ENCODE data around the gene SLCO3A1.

Gene SLCO3A1

GRCh38 chr15:92044203-92044909 is 190.8 kb downstream of the SLCO3A1 start:
- no peak for DNase-seq
- Histone ChIP-seq H3K4me2 (ENCODE audit: insufficient read depth, low read length) (no peak overlapping the region), H3K4me1 (ENCODE audit: insufficient read depth, low read length) (no peaks in the 10 kb centered on the region)

GRCh38 chr15:92047900-92048299 is 194.4 kb downstream of the SLCO3A1 start:
- Histone ChIP-seq H3K9me3 (ENCODE audit: insufficient read depth, low read length, severe bottlenecking) (no peaks in the 10 kb centered on the region), H3K27me3 (ENCODE audit: insufficient read depth, low read length, poor library complexity) (no peaks in the 10 kb centered on the region), H3K79me2 (ENCODE audit: insufficient read depth, low read length) (no peaks in the 10 kb centered on the region), H3K9ac (ENCODE audit: low read depth, low read length) (no peak overlapping the region), H4K20me1 (ENCODE audit: insufficient read depth, low read length) (no peaks in the 10 kb centered on the region), H3K4me3 (ENCODE audit: low read depth in 1 of 2, low read length in 2 of 2) (no peak overlapping the region), H3K4me1 (ENCODE audit: insufficient read depth, low read length) (no peaks in the 10 kb centered on the region), H3K4me2 (ENCODE audit: insufficient read depth, low read length) (no peak overlapping the region), H2AFZ (ENCODE audit: low read depth, low read length) (no peak overlapping the region), H3K27ac (ENCODE audit: low read length) (no peak overlapping the region), H3K36me3 (ENCODE audit: insufficient read depth, low read length) (no peaks in the 10 kb centered on the region)
- no peak for DNase-seq
- TF ChIP-seq CTCF (IDR thresholded peaks at IDR 0.05; ENCODE audit: borderline replicate concordance, extremely low read depth, low read length, poor library complexity, severe bottlenecking) = no peak
- TF ChIP-seq EZH2 (IDR thresholded peaks at IDR 0.05; ENCODE audit: borderline replicate concordance, low read depth, low read length, severe bottlenecking) = no peak
- ATAC-seq (ENCODE audit: insufficient read depth, low read depth) = no peak

More at GRCh38 chr15:92044203-92044909, 190.8 kb downstream of the SLCO3A1 start:
- Histone ChIP-seq H3K9me3 (ENCODE audit: insufficient read depth, low read length, severe bottlenecking) (no peaks in the 10 kb centered on the region), H3K4me3 (ENCODE audit: low read depth in 1 of 2, low read length in 2 of 2) (no peak overlapping the region), H3K79me2 (ENCODE audit: insufficient read depth, low read length) (no peaks in the 10 kb centered on the region), H2AFZ (ENCODE audit: low read depth, low read length) (no peak overlapping the region), H3K36me3 (ENCODE audit: insufficient read depth, low read length) (no peaks in the 10 kb centered on the region), H4K20me1 (ENCODE audit: insufficient read depth, low read length) (no peaks in the 10 kb centered on the region), H3K27ac (ENCODE audit: low read length) (no peak overlapping the region), H3K9ac (ENCODE audit: low read depth, low read length) (no peak overlapping the region), H3K27me3 (ENCODE audit: insufficient read depth, low read length, poor library complexity) (peaks cover 6% of the 10 kb centered on the region)
- TF ChIP-seq CTCF (IDR thresholded peaks at IDR 0.05; ENCODE audit: borderline replicate concordance, extremely low read depth, low read length, poor library complexity, severe bottlenecking) (no peak), EZH2 (IDR thresholded peaks at IDR 0.05; ENCODE audit: borderline replicate concordance, low read depth, low read length, severe bottlenecking) (no peak)
- no peak for ATAC-seq (ENCODE audit: insufficient read depth, low read depth)

GRCh38 chr15:92048739-92049138 is 195.2 kb downstream of the SLCO3A1 start:
- no peak for TF ChIP-seq EZH2 (IDR thresholded peaks at IDR 0.05; ENCODE audit: borderline replicate concordance, low read depth, low read length, severe bottlenecking)
- TF ChIP-seq CTCF (IDR thresholded peaks at IDR 0.05; ENCODE audit: borderline replicate concordance, extremely low read depth, low read length, poor library complexity, severe bottlenecking) = no peak
- Histone ChIP-seq H3K36me3 (ENCODE audit: insufficient read depth, low read length) (no peaks in the 10 kb centered on the region), H4K20me1 (ENCODE audit: insufficient read depth, low read length) (no peaks in the 10 kb centered on the region), H3K9ac (ENCODE audit: low read depth, low read length) (no peak overlapping the region), H3K9me3 (ENCODE audit: insufficient read depth, low read length, severe bottlenecking) (no peaks in the 10 kb centered on the region), H3K27me3 (ENCODE audit: insufficient read depth, low read length, poor library complexity) (no peaks in the 10 kb centered on the region), H2AFZ (ENCODE audit: low read depth, low read length) (no peak overlapping the region), H3K4me2 (ENCODE audit: insufficient read depth, low read length) (no peak overlapping the region), H3K4me3 (ENCODE audit: low read depth in 1 of 2, low read length in 2 of 2) (no peak overlapping the region), H3K4me1 (ENCODE audit: insufficient read depth, low read length) (no peaks in the 10 kb centered on the region), H3K27ac (ENCODE audit: low read length) (no peak overlapping the region), H3K79me2 (ENCODE audit: insufficient read depth, low read length) (no peaks in the 10 kb centered on the region)
- DNase-seq (no peak), ATAC-seq (ENCODE audit: insufficient read depth, low read depth) (no peak)
